ENCODE results near the gene INTS2.

GRCh38 chr17:61967729-61968128 is 39.9 kb upstream of the INTS2 start:
- TF ChIP-seq CTCF (IDR thresholded peaks at IDR 0.05) (no peak), POLR2A (IDR thresholded peaks at IDR 0.05) (no peak)

All from breast epithelium (tissue), 3 donors.